ENCODE results near the gene CASP2.

- TF ChIP-seq CTCF (IDR thresholded peaks at IDR 0.05) = peak; percentile 71 to 87 (median 80)
- no peak for TF ChIP-seq POLR2A (IDR thresholded peaks at IDR 0.05)
These were observed 17.4 kb downstream of the CASP2 start for GRCh38 chr7:143305423-143306070.

All from heart left ventricle (tissue), 13 donors.